ENCODE data around the gene FLNB.

FLNB gene

DNA sequence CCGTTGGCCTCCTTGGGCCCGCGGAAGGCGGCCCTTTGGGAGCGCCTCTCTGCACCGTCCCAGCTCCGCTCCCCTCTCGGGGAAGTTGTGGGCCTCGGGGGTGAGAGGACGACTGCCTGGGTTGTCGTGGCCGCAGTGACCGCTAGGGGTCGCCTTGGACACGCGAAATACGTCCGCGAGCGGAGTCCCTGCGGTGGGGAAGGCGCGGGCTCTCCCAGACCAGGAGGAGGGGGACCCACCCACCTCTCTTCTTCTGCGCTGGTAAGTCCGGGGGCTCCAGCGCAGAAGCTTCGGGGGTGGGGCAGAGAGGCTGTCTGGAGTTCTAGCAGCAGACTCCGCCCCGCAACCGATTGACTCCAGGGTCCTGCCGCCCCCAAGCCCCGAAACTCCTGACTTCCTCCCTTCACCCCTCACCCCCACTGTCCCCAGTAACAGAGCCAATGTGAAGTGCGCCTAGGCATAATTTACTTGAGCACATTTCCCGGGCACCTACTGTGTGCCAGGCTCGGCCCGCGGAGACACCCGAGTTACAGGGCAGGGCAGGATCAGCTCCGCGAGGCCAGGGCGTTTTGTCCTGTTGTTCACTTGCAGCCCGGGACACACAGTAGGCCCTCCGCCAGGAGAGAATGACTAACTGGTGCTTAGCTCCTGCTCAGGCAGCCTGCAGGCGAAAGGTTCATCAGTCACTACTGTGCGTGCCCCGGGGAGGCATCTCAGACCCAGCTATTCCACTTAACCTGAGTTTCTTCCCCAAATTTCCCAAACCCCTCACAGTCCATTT is 169.7 kb downstream of the FLNB start:
- Mint-ChIP-seq H3K4me1 (peaks cover 22% of the 10 kb centered on the region), H3K4me3 (peak overlapping the region; percentile 50), H3K36me3 (no peaks in the 10 kb centered on the region), H3K27me3 (peaks cover 53% of the 10 kb centered on the region), H3K27ac (no peak overlapping the region), H3K9me3 (no peaks in the 10 kb centered on the region)
- DNase-seq: peak; percentile 93
- CTCF ChIA-PET: interaction anchor here (0.6 to 6.6 kb wide), 31 partner anchors 8 to 781 kb away, joined by 3 to 50 read pairs (median 4); partner anchors contain the start of genes ABHD6, FLNB, HTD2 and RPP14

DNA sequence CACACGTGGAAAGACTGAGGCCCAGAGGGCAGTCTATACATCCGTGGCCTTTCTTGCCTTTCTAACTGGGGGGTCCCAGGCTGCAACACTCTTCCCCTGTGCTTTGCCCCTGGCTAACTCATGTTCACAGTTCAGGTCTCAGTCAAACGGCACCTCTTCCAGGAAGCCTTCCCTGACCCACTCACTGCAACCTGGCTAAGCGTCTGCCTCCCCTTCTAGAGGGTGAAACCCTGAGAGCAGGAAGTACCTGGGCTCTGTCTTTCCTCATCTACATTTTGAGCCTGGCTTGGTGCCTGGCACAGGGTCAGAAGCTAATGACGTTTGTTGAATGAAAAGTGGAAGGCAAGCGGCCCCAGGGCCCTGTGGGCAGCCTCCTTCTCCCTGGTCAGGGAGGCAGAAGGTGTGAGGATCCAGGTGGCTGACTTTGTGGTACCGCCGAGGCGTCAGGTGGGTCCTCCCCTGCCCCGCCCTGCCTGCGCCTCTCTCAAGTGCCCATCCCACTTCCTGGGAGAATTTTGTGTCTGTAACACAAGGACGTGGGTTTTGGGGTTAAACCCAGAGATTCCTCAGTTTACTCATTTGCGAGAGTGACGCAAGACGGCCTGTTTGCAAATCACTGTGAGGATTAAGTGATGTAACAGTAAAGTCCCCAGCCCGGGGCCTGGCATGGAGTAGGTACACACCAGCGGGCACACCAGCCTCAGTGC is 170.5 kb downstream of the FLNB start:
- CTCF ChIA-PET: interaction anchor here (0.7 to 6.6 kb wide), 23 partner anchors 11 to 453 kb away, joined by 3 to 50 read pairs (median 5); partner anchors contain the start of genes ABHD6, FLNB, HTD2 and RPP14
- Mint-ChIP-seq H3K9me3 (no peaks in the 10 kb centered on the region), H3K27me3 (peaks cover 57% of the 10 kb centered on the region), H3K4me1 (peaks cover 22% of the 10 kb centered on the region), H3K4me3 (no peak overlapping the region), H3K36me3 (no peaks in the 10 kb centered on the region), H3K27ac (no peak overlapping the region)
- no peak for DNase-seq

DNA sequence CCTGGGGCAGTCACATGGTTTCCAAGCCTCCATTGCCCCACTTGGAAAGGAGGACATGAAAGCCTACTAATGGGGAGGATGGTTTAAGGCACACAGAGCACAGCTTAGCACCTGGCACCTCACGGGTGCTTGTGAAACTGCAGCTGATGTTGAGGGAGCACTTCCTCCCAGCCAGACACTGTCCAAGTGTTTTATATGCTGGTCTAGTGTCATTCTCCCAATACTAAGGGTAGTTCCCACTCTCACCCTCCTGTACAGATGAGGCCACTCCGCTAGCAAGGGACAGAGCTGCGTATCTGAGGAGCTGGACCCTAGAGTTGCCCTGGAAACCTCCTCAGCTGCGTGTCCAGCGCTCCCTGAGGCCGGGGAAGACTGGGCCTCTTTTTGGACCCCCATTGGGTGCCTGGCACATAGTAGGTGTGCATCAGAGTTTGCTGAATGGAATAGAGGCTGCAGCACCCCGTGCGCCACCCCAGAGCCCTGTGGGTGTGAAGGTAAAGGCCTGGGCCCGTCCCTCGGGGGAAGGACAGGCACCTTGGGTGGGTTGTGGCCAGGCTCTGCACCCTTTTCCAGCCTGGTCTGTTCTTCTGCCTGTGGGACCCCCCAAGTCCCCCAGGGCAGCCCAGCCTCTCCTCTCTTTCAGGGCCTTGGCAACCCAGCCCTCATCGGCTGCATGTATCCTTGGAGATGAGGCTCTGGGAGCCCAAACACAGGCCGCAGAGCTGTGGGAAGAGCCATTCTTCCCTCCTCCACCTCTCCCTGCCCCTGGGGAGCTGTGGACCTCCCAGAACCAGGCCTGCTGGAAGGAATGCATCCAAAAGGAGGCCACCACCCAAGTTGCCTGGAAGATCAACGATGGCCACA is 171.2 kb downstream of the FLNB start:
- Mint-ChIP-seq H3K36me3 (no peaks in the 10 kb centered on the region), H3K4me1 (peaks cover 22% of the 10 kb centered on the region), H3K27ac (no peak overlapping the region), H3K4me3 (no peak overlapping the region), H3K27me3 (peaks cover 54% of the 10 kb centered on the region), H3K9me3 (no peaks in the 10 kb centered on the region)
- no peak for DNase-seq
- CTCF ChIA-PET: interaction anchor here (0.6 to 6.6 kb wide), 12 partner anchors 10 to 216 kb away, joined by 3 to 50 read pairs (median 6); partner anchors contain the start of genes ABHD6, HTD2 and RPP14

DNA sequence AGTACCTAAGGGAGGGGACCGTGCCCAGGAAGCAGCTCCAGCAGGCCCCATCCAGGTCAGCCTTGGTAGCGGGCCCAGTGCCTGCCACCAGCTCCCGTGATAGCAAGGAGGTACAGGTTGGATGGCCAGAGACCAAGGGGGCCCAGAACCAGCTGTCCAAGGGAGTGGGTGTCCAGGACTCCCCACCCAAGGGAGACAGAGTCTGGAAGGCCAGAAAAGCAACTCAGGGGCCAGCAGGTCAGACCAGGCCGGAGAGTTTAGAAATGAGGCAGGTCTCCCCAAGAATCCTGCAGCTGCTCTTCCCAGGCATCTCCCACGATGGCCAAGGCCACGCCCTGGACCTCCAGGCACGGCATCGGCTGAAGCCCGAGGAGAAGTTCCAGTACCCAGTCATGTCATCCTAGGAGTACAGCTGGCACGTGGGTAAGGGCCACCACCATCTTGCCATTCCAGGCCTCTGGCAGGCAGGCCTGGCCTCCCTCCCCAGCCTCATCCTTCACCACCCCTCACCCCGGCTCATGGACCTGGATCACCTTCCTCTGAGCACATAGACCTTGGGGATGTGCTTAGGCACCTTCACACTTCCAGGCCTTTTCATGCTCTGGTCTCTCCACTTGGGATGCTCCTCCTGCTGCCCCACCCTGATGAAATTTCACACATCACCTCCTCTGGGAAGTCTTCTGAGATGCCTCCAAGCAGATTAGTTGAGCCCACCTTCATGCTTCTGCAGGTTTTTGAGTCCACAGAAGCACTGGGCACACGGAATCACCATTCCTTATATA is 172.1 kb downstream of the FLNB start:
- H3K27me3 Mint-ChIP-seq: peaks cover 51% of the 10 kb centered on the region
- no peaks in the 10 kb centered on the region for H3K36me3 Mint-ChIP-seq
- H3K27ac Mint-ChIP-seq: no peak overlapping the region
- peaks cover 22% of the 10 kb centered on the region for H3K4me1 Mint-ChIP-seq
- CTCF ChIA-PET: interaction anchor here (0.6 to 6.6 kb wide), 7 partner anchors 9 to 217 kb away, joined by 3 to 50 read pairs (median 6); partner anchors contain the start of genes ABHD6, HTD2 and RPP14
- no peaks in the 10 kb centered on the region for H3K9me3 Mint-ChIP-seq
- DNase-seq: no peak
- no peak overlapping the region for H3K4me3 Mint-ChIP-seq

DNA sequence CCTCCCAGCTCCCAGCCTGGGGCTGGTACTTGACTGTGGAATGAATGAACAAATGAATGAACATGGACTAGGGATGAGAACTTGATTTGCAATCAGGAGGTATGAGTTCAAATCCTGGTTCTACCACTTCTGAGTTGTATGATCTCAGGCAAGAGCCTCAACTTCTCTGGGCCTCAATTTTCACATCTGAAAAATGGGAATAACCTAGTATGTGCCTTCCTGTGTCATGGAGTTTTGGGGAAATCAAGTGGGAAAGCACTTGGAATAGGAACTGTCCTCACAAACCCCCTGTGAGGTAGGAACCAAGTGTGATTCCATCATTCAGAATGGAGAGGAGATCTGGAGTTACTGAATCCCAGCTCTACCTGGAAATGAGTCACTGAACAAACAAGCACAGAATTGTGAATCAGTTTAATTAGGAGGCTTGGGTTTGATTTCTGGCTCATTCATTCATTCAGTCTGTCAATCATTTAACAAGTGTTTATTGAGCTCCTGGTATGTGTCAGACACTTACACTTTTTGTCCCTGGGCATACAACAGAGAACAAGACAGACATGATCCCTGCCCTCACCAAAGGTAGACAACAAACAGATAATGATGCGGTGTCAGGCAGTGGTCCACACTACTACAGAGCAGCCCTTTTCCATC is 172.8 kb downstream of the FLNB start:
- H3K4me1 Mint-ChIP-seq: peaks cover 18% of the 10 kb centered on the region
- no peak overlapping the region for H3K4me3 Mint-ChIP-seq
- DNase-seq: no peak
- no peaks in the 10 kb centered on the region for H3K36me3 Mint-ChIP-seq
- no peak overlapping the region for H3K27ac Mint-ChIP-seq
- peaks cover 43% of the 10 kb centered on the region for H3K27me3 Mint-ChIP-seq
- CTCF ChIA-PET: interaction anchor here (2.4 to 6.6 kb wide), 2 partner anchors 8 to 15 kb away, joined by 6 to 50 read pairs; no protein-coding TSS in a partner anchor
- no peaks in the 10 kb centered on the region for H3K9me3 Mint-ChIP-seq

GRCh38 chr3:58183221-58183620 is 175.0 kb downstream of the FLNB start:
- H3K36me3 Mint-ChIP-seq: no peaks in the 10 kb centered on the region
- peaks cover 39% of the 10 kb centered on the region for H3K27me3 Mint-ChIP-seq
- no peak overlapping the region for H3K4me3 Mint-ChIP-seq
- peaks cover 12% of the 10 kb centered on the region for H3K4me1 Mint-ChIP-seq
- DNase-seq: no peak
- H3K27ac Mint-ChIP-seq: no peak overlapping the region
- H3K9me3 Mint-ChIP-seq: no peaks in the 10 kb centered on the region
- CTCF ChIA-PET: interaction anchor here (0.8 to 3.9 kb wide), 5 partner anchors 11 to 124 kb away, joined by 3 to 26 read pairs (median 4); no protein-coding TSS in a partner anchor

DNA sequence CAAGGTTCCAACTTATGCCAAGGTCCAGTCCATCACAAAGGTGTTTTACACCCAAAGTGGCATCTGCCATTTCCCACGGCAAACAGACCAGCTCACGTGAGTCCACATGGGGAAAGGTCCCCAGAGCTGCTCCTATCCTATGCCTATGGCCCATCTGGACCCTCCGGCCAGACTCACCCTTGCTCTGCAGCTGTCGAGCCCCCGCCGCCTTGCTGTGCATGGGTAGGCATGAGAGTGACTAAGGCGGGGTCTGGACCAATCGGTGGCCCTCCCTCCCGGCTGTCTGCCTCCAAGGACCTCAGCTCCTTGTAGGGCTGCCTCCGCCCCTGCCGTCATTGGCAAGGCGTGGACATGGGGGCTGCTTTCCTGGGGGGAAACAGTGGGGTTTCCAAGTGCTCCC is 175.7 kb downstream of the FLNB start:
- H3K27me3 Mint-ChIP-seq: peaks cover 32% of the 10 kb centered on the region
- DNase-seq: no peak
- no peaks in the 10 kb centered on the region for H3K36me3 Mint-ChIP-seq
- H3K27ac Mint-ChIP-seq: no peak overlapping the region
- H3K9me3 Mint-ChIP-seq: no peaks in the 10 kb centered on the region
- peaks cover 6% of the 10 kb centered on the region for H3K4me1 Mint-ChIP-seq
- H3K4me3 Mint-ChIP-seq: no peak overlapping the region
- CTCF ChIA-PET: interaction anchor here (0.5 to 3.9 kb wide), 10 partner anchors 10 to 124 kb away, joined by 3 to 26 read pairs (median 4); no protein-coding TSS in a partner anchor

DNA sequence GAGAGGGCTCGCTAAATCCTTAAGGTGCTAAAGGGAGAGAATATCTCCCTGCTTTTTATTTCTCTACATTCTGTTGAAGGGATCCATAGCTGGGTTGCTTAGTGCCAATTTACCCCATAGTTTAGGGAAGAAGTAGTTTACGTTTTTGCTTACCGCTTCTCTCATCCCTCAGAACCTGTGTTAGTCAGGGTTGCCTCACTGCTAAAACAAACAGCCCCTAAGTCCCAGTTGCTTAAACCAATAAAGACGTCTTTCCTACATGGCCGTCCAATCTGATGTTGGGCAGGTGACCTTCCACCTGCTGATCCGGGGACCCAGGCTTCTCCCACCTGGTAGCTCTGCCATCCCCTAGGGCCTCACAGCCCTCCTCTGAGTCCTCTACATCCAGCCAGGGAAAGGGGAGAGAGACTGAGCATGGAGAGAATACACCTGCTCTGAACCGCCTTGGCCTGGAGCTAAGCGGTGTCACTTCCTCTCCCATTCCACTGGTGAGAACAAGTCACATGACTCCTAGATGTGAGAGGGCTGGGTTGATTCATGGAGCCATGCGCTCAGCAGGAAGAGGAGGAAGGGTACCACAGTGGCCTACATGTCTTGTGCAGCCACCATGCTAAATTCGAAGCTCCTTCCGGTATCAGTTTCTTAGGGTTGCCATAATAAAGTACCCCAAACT is 176.2 kb downstream of the FLNB start:
- Mint-ChIP-seq H3K36me3 (no peaks in the 10 kb centered on the region), H3K27ac (no peak overlapping the region), H3K4me3 (no peak overlapping the region), H3K4me1 (peaks cover 4% of the 10 kb centered on the region), H3K9me3 (no peaks in the 10 kb centered on the region), H3K27me3 (peaks cover 32% of the 10 kb centered on the region)
- no peak for DNase-seq
- CTCF ChIA-PET: interaction anchor here (0.9 to 3.9 kb wide), 9 partner anchors 11 to 123 kb away, joined by 3 to 26 read pairs (median 4); no protein-coding TSS in a partner anchor

DNA sequence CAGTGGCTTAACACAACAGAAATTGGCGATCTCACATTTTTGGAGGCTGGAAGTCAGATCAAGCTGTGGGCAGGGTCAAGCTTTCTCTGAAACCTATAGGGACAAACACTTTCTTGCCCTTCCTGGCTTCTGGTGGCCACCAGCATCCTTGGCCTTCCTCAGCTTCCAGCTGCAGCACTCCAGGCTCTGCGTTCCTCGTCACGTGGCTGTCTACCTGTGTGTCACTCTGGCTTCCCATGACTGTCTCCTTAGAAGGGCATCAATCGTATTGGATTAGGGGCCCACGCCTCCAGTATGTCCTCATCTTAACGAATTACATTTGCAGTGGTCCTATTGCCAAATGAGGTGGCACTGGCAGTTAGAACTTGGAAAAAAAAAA is 176.7 kb downstream of the FLNB start:
- Mint-ChIP-seq H3K27me3 (peaks cover 28% of the 10 kb centered on the region), H3K4me3 (no peak overlapping the region), H3K36me3 (no peaks in the 10 kb centered on the region), H3K9me3 (no peaks in the 10 kb centered on the region), H3K4me1 (peaks cover 4% of the 10 kb centered on the region), H3K27ac (no peak overlapping the region)
- no peak for DNase-seq
- CTCF ChIA-PET: interaction anchor here (1.1 to 3.9 kb wide), 6 partner anchors 11 to 117 kb away, joined by 3 to 26 read pairs (median 4); no protein-coding TSS in a partner anchor

DNA sequence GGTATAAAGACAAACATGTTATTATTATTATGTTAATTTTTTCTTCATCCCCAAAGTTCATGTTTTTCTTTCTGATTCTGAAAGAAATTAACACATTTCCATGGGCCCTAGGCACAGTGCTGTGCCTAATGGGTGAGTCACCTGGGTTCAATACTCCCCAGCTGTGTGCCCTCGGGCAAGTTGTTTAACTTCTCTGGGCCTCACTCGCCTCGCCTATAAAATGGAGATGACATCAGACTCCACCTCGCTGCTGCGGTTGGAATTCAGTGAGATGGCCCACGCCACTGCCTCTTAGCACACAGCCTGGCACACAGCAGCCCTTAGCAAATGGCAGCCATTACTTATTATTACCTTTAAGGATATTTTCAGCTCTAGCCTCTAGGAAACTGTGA is 179.9 kb downstream of the FLNB start:
- Mint-ChIP-seq H3K4me1 (peaks cover 4% of the 10 kb centered on the region), H3K9me3 (no peaks in the 10 kb centered on the region), H3K36me3 (no peaks in the 10 kb centered on the region), H3K27ac (no peak overlapping the region), H3K4me3 (no peak overlapping the region), H3K27me3 (peaks cover 9% of the 10 kb centered on the region)
- no peak for DNase-seq
- CTCF ChIA-PET: interaction anchor here (0.6 to 5.6 kb wide), 20 partner anchors 9 to 442 kb away, joined by 3 to 65 read pairs (median 5); partner anchors contain the start of genes FLNB, HTD2 and RPP14

- Mint-ChIP-seq H3K36me3 (no peaks in the 10 kb centered on the region), H3K4me1 (peaks cover 4% of the 10 kb centered on the region)
- CTCF ChIA-PET: interaction anchor here (0.8 to 5.6 kb wide), 15 partner anchors 8 to 441 kb away, joined by 3 to 65 read pairs (median 6); partner anchors contain the start of genes FLNB, HTD2 and RPP14
Measured at GRCh38 chr3:58188921-58189451, 180.8 kb downstream of the FLNB start.

DNA sequence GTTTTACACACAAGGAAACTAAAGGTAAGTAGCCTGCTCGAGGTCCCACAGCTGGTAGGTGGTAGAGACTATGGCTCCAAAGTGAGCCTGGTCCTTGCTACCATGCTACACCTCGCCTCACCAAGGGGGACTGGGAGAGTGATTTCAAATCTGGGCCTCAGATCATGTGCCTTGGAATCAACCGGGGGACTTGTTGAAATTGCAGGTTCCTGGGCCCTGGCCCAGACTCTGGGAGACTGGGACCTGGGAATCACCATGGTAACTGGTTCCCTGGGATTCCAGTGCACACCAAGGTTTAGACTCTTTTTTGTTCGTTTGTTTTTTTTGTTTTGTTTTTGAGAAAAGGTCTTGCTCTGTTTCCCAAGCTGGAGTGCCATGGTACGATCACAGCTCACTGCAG is 181.5 kb downstream of the FLNB start:
- Mint-ChIP-seq H3K36me3 (no peaks in the 10 kb centered on the region), H3K27ac (no peak overlapping the region), H3K4me3 (no peak overlapping the region), H3K27me3 (peaks cover 5% of the 10 kb centered on the region), H3K9me3 (no peaks in the 10 kb centered on the region), H3K4me1 (peaks cover 4% of the 10 kb centered on the region)
- DNase-seq: no peak
- CTCF ChIA-PET: interaction anchor here (0.6 to 5.6 kb wide), 10 partner anchors 10 to 905 kb away, joined by 3 to 65 read pairs (median 10); partner anchors contain the start of genes HTD2 and RPP14

More at GRCh38 chr3:58188921-58189451, 180.8 kb downstream of the FLNB start:
- H3K4me3 Mint-ChIP-seq: no peak overlapping the region
- no peaks in the 10 kb centered on the region for H3K9me3 Mint-ChIP-seq
- peaks cover 5% of the 10 kb centered on the region for H3K27me3 Mint-ChIP-seq
- H3K27ac Mint-ChIP-seq: no peak overlapping the region
- DNase-seq: no peak

Measured in activated naive CD4-positive, alpha-beta T cell treated with anti-CD3 and anti-CD28 coated beads, Interleukin-2, amount 10 ng/mL, durations not matched to agents 7 days and 5 days (primary cell).